Liver (tissue), 9 donors: ENCODE results near the gene PGGHG. TPM values are rescaled to one million over a fixed set of nuclear protein-coding genes. Genes with fewer than 3 reads are reported as not detected.

Source experiments
- DNase-seq: peaks from one replicate; pipeline ENCODE4 v3.0.0-alpha.2; 2017; ENCODE audit warnings: low spot score
- H3K27ac ChIP-seq, 2 donors: one replicate each; pipeline ENCODE4 v1.7.0; 2013; ENCODE audit warnings: inconsistent platforms in 2 of 2, low read length in 2 of 2, control low read depth in 1 of 2, low read depth in 1 of 2, mild to moderate bottlenecking in 1 of 2
- H3K27me3 ChIP-seq, 4 donors: one replicate each; pipeline versions ENCODE4 v1.6.1 to v1.7.0; 2013; ENCODE audit warnings: low read length in 3 of 4, inconsistent platforms in 1 of 4, mild to moderate bottlenecking in 1 of 4, moderate library complexity in 1 of 4; ENCODE audit not compliant: control insufficient read depth in 4 of 4, insufficient read depth in 4 of 4
- H3K36me3 ChIP-seq, 4 donors: one replicate each; pipeline versions ENCODE4 v1.6.1 to v1.7.0; 2013; ENCODE audit warnings: low read length in 3 of 4, mild to moderate bottlenecking in 3 of 4, low read depth in 1 of 4, moderate library complexity in 1 of 4; ENCODE audit not compliant: control insufficient read depth in 4 of 4, insufficient read depth in 3 of 4
- H3K4me1 ChIP-seq, 4 donors: one replicate each; pipeline versions ENCODE4 v1.6.1 to v1.7.0; 2013; ENCODE audit warnings: low read length in 3 of 4, mild to moderate bottlenecking in 3 of 4, moderate library complexity in 1 of 4; ENCODE audit not compliant: control insufficient read depth in 4 of 4, insufficient read depth in 4 of 4
- H3K4me3 ChIP-seq, 3 donors: one replicate each; pipeline versions ENCODE4 v1.6.1 to v1.7.0; 2013; ENCODE audit warnings: low read length in 3 of 3, control low read depth in 1 of 3, low read depth in 1 of 3, mild to moderate bottlenecking in 1 of 3
- H3K9ac ChIP-seq, 2 donors: one replicate each; pipeline ENCODE4 v1.7.0; 2013; ENCODE audit warnings: low read length in 2 of 2, mild to moderate bottlenecking in 2 of 2, moderate library complexity in 2 of 2, control low read depth in 1 of 2, low read depth in 1 of 2
- H3K9me3 ChIP-seq, 4 donors: one replicate each; pipeline versions ENCODE4 v1.6.1 to v1.7.0; 2013; ENCODE audit warnings: low read length in 3 of 4; ENCODE audit not compliant: control insufficient read depth in 4 of 4
- CTCF ChIP-seq: fragments of 150-350 bp; IDR thresholded peaks from 2 replicates; pipeline ENCODE4 v1.5.1; 2017; ENCODE audit warnings: improper control_type of control experiment, low read depth, low read length; ENCODE audit not compliant: missing input control
- EGR1 ChIP-seq, 2 donors: IDR thresholded peaks; 2 replicates each; pipeline ENCODE4 v1.6.1; 2016 to 2018; ENCODE audit warnings: antibody characterized with exemption in 2 of 2, low read depth in 2 of 2
- FOXA1 ChIP-seq: IDR thresholded peaks from 2 replicates; pipeline ENCODE4 v1.6.1; 2016; ENCODE audit warnings: antibody characterized with exemption
- GABPA ChIP-seq, 2 donors: IDR thresholded peaks in 1 of 2; conservative IDR thresholded peaks in 1 of 2; 2 replicates each; pipeline ENCODE4 v1.6.1; 2016; ENCODE audit warnings: antibody characterized with exemption in 2 of 2, mild to moderate bottlenecking in 1 of 2, moderate library complexity in 1 of 2
- HNF4G ChIP-seq: IDR thresholded peaks from 2 replicates; pipeline ENCODE4 v1.6.1; 2016; ENCODE audit warnings: antibody characterized with exemption
- JUND ChIP-seq, 2 donors: IDR thresholded peaks; 2 replicates each; pipeline ENCODE4 v1.6.1; 2016; ENCODE audit warnings: antibody characterized with exemption in 2 of 2
- NR2F2 ChIP-seq: IDR thresholded peaks from 2 replicates; pipeline ENCODE4 v1.6.1; 2016; ENCODE audit warnings: antibody characterized with exemption
- RAD21 ChIP-seq, 2 donors: IDR thresholded peaks; 2 replicates each; pipeline ENCODE4 v1.6.1; 2016; ENCODE audit warnings: antibody characterized with exemption in 2 of 2, mild to moderate bottlenecking in 2 of 2
- RXRA ChIP-seq, 2 donors: IDR thresholded peaks; 2 replicates each; pipeline ENCODE4 v1.6.1; 2017 to 2018; ENCODE audit warnings: antibody characterized with exemption in 2 of 2, mild to moderate bottlenecking in 1 of 2
- SP1 ChIP-seq: IDR thresholded peaks from 2 replicates; pipeline ENCODE4 v1.6.1; 2018; ENCODE audit warnings: antibody characterized with exemption, mild to moderate bottlenecking
- TAF1 ChIP-seq: conservative IDR thresholded peaks from 2 replicates; pipeline ENCODE4 v1.6.1; 2016; ENCODE audit warnings: antibody characterized with exemption, mild to moderate bottlenecking
- YY1 ChIP-seq: IDR thresholded peaks from 2 replicates; pipeline ENCODE4 v1.6.1; 2016; ENCODE audit warnings: antibody characterized with exemption, mild to moderate bottlenecking
- ZBTB33 ChIP-seq: IDR thresholded peaks from 2 replicates; pipeline ENCODE4 v1.6.1; 2016; ENCODE audit warnings: antibody characterized with exemption
- WGBS: extraction: QIAGEN DNeasy Blood & Tissue Kit; methylation state at CpG from one replicate; pipeline ENCODE4 v1.1.7; 2013; 5-methylcytosine and 5-hydroxymethylcytosine counted together
- polyA plus RNA-seq, 2 donors: library from polyadenylated mRNA; stranded (reverse) in 1 of 2; unstranded in 1 of 2; fragments of 200-250 nt in 1 of 2; fragments of >200 nt in 1 of 2; fragmentation: Nextera tagmentation in 1 of 2; extraction: Ambion mirVana in 1 of 2; gene quantifications; one replicate each; pipeline versions ENCODE4 v1.2.1 to v1.2.3, GENCODE V29; 2013 to 2015
- total RNA-seq, 2 donors: library from RNA; depleted of rRNA; stranded (reverse); fragments of >200 nt; gene quantifications; one replicate each; pipeline ENCODE4 v1.2.3, GENCODE V29; 2014
- donor health status: healthy.
- donor health status: healthy.
- donor health status: healthy.
- donor health status: healthy.
- donor health status: healthy.

PGGHG gene
- total and polyA plus RNA-seq, 4 donors, result 1.3 to 11.4 (median 7.5) TPM

GRCh38 chr11:299951-300735 is 11.2 kb downstream of the PGGHG start:
- H3K27me3 ChIP-seq, result no peaks in the 10 kb centered on the region
- peaks cover 0 to 2% (median 2%) of the 10 kb centered on the region in 4 donors for H3K4me1 ChIP-seq
- H3K4me3 ChIP-seq, result no peak overlapping the region
- no peaks in the 10 kb centered on the region for H3K9me3 ChIP-seq
- TF ChIP-seq SP1 (no peak), EGR1 (IDR thresholded peaks at IDR 0.05; ENCODE audit: low read depth in 2 of 2) (no peak), TAF1 (no peak), ZBTB33 (no peak), NR2F2 (no peak), RXRA (IDR thresholded peaks at IDR 0.05) (no peak), FOXA1 (no peak), JUND (IDR thresholded peaks at IDR 0.05) (no peak)
- no peaks in the 10 kb centered on the region for H3K36me3 ChIP-seq
- no peak overlapping the region for H3K27ac ChIP-seq
- DNase-seq, result no peak
- WGBS, result 29% methylated on average over 20 of the region's 20 CpGs
- no peak overlapping the region for H3K9ac ChIP-seq

- H3K36me3 ChIP-seq, result no peaks in the 10 kb centered on the region
- H3K4me3 ChIP-seq, result no peak overlapping the region
- H3K27me3 ChIP-seq, result no peaks in the 10 kb centered on the region
- WGBS, result 86% methylated on average over 12 of the region's 12 CpGs
- no peak overlapping the region for H3K9ac ChIP-seq
- DNase-seq, result no peak
- H3K4me1 ChIP-seq, result peaks cover 2 to 9% (median 5%) of the 10 kb centered on the region in 4 donors
- no peak overlapping the region for H3K27ac ChIP-seq
- H3K9me3 ChIP-seq, result no peaks in the 10 kb centered on the region
- TF ChIP-seq NR2F2 (no peak), JUND (IDR thresholded peaks at IDR 0.05) (no peak), EGR1 (IDR thresholded peaks at IDR 0.05; ENCODE audit: low read depth in 2 of 2) (no peak), GABPA (IDR thresholded peaks at IDR 0.05 in 1 of 2, conservative IDR thresholded peaks at IDR 0.05 in 1 of 2) (no peak), HNF4G (no peak), CTCF (no peak), YY1 (no peak), FOXA1 (no peak), RAD21 (IDR thresholded peaks at IDR 0.05) (no peak), TAF1 (no peak)
Observed at GRCh38 chr11:303363-303762, 14.4 kb downstream of the PGGHG start.

GRCh38 chr11:304061-304506 is 15.2 kb downstream of the PGGHG start:
- Histone ChIP-seq H3K9me3 (no peaks in the 10 kb centered on the region), H3K4me3 (no peak overlapping the region), H3K27me3 (no peaks in the 10 kb centered on the region), H3K36me3 (no peaks in the 10 kb centered on the region), H3K4me1 (peaks cover 2 to 10% (median 5%) of the 10 kb centered on the region in 4 donors), H3K27ac (no peak overlapping the region), H3K9ac (no peak overlapping the region)
- TF ChIP-seq FOXA1 (no peak), SP1 (no peak)
- DNase-seq, result no peak
- WGBS, result 80% methylated on average over 52 of the region's 52 CpGs
